ENCODE results near the gene VWA8.
"Not testable (repeated sequence)": the region's sequence is repeated elsewhere in the genome, so short reads cannot be mapped to it uniquely, and the experiment has no call there.

Gene VWA8

GRCh38 chr13:41962994-41963393 is 2.1 kb upstream of the VWA8 start:
- DNase-seq, result no peak

GRCh38 chr13:41961466-41961760 is 504 bp upstream of the VWA8 start:
- DNase-seq, result no peak

- DNase-seq, result no peak
Measured at GRCh38 chr13:41960211-41960636, 685 bp downstream of the VWA8 start.

GRCh38 chr13:41956272-41956671 is 4.6 kb downstream of the VWA8 start:
- DNase-seq, result no peak

GRCh38 chr13:41955605-41956004 is 5.3 kb downstream of the VWA8 start:
- no peak for DNase-seq

- no peak for DNase-seq
Measured at GRCh38 chr13:41954226-41954625, 6.7 kb downstream of the VWA8 start.

GRCh38 chr13:41952749-41953148 is 8.2 kb downstream of the VWA8 start:
- DNase-seq, result no peak

GRCh38 chr13:41949104-41949503 is 11.8 kb downstream of the VWA8 start:
- DNase-seq, result not testable (repeated sequence)

- DNase-seq, result no peak
Measured at GRCh38 chr13:41945926-41946325, 15.0 kb downstream of the VWA8 start.

GRCh38 chr13:41944635-41945397 is 16.1 kb downstream of the VWA8 start:
- no peak for DNase-seq

- DNase-seq, result no peak
Measured at GRCh38 chr13:41944229-41944628, 16.7 kb downstream of the VWA8 start.

GRCh38 chr13:41942462-41943094 is 18.3 kb downstream of the VWA8 start:
- DNase-seq, result no peak

GRCh38 chr13:41941174-41941573 is 19.7 kb downstream of the VWA8 start:
- no peak for DNase-seq

GRCh38 chr13:41939398-41939797 is 21.5 kb downstream of the VWA8 start:
- DNase-seq, result no peak

- DNase-seq, result no peak
Measured at GRCh38 chr13:41938918-41939317, 22.0 kb downstream of the VWA8 start.

GRCh38 chr13:41937388-41937787 is 23.5 kb downstream of the VWA8 start:
- no peak for DNase-seq

GRCh38 chr13:41935501-41935900 is 25.4 kb downstream of the VWA8 start:
- DNase-seq, result no peak

GRCh38 chr13:41934994-41935393 is 25.9 kb downstream of the VWA8 start:
- DNase-seq, result no peak

- no peak for DNase-seq
Measured at GRCh38 chr13:41934120-41934519, 26.8 kb downstream of the VWA8 start.

GRCh38 chr13:41931337-41931736 is 29.6 kb downstream of the VWA8 start:
- no peak for DNase-seq

- no peak for DNase-seq
Measured at GRCh38 chr13:41930154-41930553, 30.8 kb downstream of the VWA8 start.

- no peak for DNase-seq
Measured at GRCh38 chr13:41928323-41928722, 32.6 kb downstream of the VWA8 start.

- no peak for DNase-seq
Measured at GRCh38 chr13:41925014-41925413, 35.9 kb downstream of the VWA8 start.

GRCh38 chr13:41922894-41923293 is 38.0 kb downstream of the VWA8 start:
- not testable (repeated sequence) for DNase-seq
